ENCODE measurements around the gene RNF166.

RNF166 gene

GRCh38 chr16:88684569-88685155 lies 21.5 kb downstream of the RNF166 start:
- no peak for DNase-seq (ENCODE audit: insufficient read length, low spot score)
- FAIRE-seq = no peak
- no peak for TF ChIP-seq CTCF (IDR thresholded peaks at IDR 0.05; ENCODE audit: insufficient read depth, missing control alignments)

- DNase-seq (ENCODE audit: insufficient read length, low spot score) (no peak), FAIRE-seq (no peak)
- no peak for TF ChIP-seq CTCF (IDR thresholded peaks at IDR 0.05; ENCODE audit: insufficient read depth, missing control alignments)
These were observed 24.3 kb downstream of the RNF166 start for GRCh38 chr16:88681709-88682451.

GRCh38 chr16:88681084-88681680 lies 25.0 kb downstream of the RNF166 start:
- FAIRE-seq (no peak), DNase-seq (ENCODE audit: insufficient read length, low spot score) (no peak)
- TF ChIP-seq CTCF (IDR thresholded peaks at IDR 0.05; ENCODE audit: insufficient read depth, missing control alignments) = peak; percentile 13

GRCh38 chr16:88680554-88681083 lies 25.6 kb downstream of the RNF166 start:
- FAIRE-seq = no peak
- DNase-seq (ENCODE audit: insufficient read length, low spot score) = no peak
- no peak for TF ChIP-seq CTCF (IDR thresholded peaks at IDR 0.05; ENCODE audit: insufficient read depth, missing control alignments)

- FAIRE-seq (no peak), DNase-seq (ENCODE audit: insufficient read length, low spot score) (no peak)
- no peak for TF ChIP-seq CTCF (IDR thresholded peaks at IDR 0.05; ENCODE audit: insufficient read depth, missing control alignments)
These were observed 27.8 kb downstream of the RNF166 start for GRCh38 chr16:88678224-88678979.

- no peak for TF ChIP-seq CTCF (IDR thresholded peaks at IDR 0.05; ENCODE audit: insufficient read depth, missing control alignments)
- FAIRE-seq = no peak
- DNase-seq (ENCODE audit: insufficient read length, low spot score) = no peak
These were observed 28.5 kb downstream of the RNF166 start for GRCh38 chr16:88677721-88678120.
